Ureter (tissue), 1 donor: ENCODE measurements around the gene NPPB. TPM values are rescaled to one million over a fixed set of nuclear protein-coding genes. Genes with fewer than 3 reads are reported as not detected.
A peak's percentile ranks its signal among the peaks of the same experiment; 100 is the strongest.
"Not testable (repeated sequence)": the region's sequence is repeated elsewhere in the genome, so short reads cannot be mapped to it uniquely, and the experiment has no call there.

Source experiments
- DNase-seq: peaks from one replicate; pipeline ENCODE4 v3.0.0-alpha.2; 2020; ENCODE audit warnings: low spot score
- total RNA-seq: library from RNA; stranded (reverse); gene quantifications from one replicate; pipeline ENCODE4 v1.2.4, GENCODE V29; 2023
- donor health status: DM: yes; HTN: yes; CAD: no.

NPPB gene
- total RNA-seq: not detected

GRCh38 chr1:11858613-11858967 lies at the start of gene NPPB:
TSS of gene NPPB (minus strand) at chr1:11858945. CDS start at chr1:11858833, 112 bp downstream.
- DNase-seq: no peak

GRCh38 chr1:11908095-11908675 lies 49.4 kb upstream of the NPPB start:
- DNase-seq: peak; percentile 53

GRCh38 chr1:11907275-11908094 lies 48.7 kb upstream of the NPPB start:
- DNase-seq: peak; percentile 97

GRCh38 chr1:11906870-11907269 lies 48.1 kb upstream of the NPPB start:
- DNase-seq: no peak

GRCh38 chr1:11904978-11905377 lies 46.2 kb upstream of the NPPB start:
- DNase-seq: no peak

GRCh38 chr1:11904156-11904555 lies 45.4 kb upstream of the NPPB start:
- DNase-seq: not testable (repeated sequence)

GRCh38 chr1:11903210-11903609 lies 44.5 kb upstream of the NPPB start:
- no peak for DNase-seq

- DNase-seq: not testable (repeated sequence)
These were observed 42.7 kb upstream of the NPPB start for GRCh38 chr1:11901446-11901845.

- DNase-seq: no peak
These were observed 40.2 kb upstream of the NPPB start for GRCh38 chr1:11898831-11899467.

- DNase-seq: no peak
These were observed 39.5 kb upstream of the NPPB start for GRCh38 chr1:11898086-11898785.

- not testable (repeated sequence) for DNase-seq
These were observed 35.8 kb upstream of the NPPB start for GRCh38 chr1:11894501-11894900.

- DNase-seq: peak; percentile 56
These were observed 35.1 kb upstream of the NPPB start for GRCh38 chr1:11893907-11894251.

- DNase-seq: no peak
These were observed 32.9 kb upstream of the NPPB start for GRCh38 chr1:11891433-11892186.

- DNase-seq: no peak
These were observed 30.1 kb upstream of the NPPB start for GRCh38 chr1:11888877-11889208.

GRCh38 chr1:11888206-11888876 lies 29.6 kb upstream of the NPPB start:
- DNase-seq: no peak

GRCh38 chr1:11887666-11888007 lies 28.9 kb upstream of the NPPB start:
- no peak for DNase-seq

- no peak for DNase-seq
These were observed 28.4 kb upstream of the NPPB start for GRCh38 chr1:11886986-11887665.

GRCh38 chr1:11885916-11886315 lies 27.2 kb upstream of the NPPB start:
- DNase-seq: no peak

GRCh38 chr1:11882814-11883538 lies 24.2 kb upstream of the NPPB start:
- DNase-seq: peak; percentile 67
